GM23338 (cell line): ENCODE data around the gene MS4A18. TPM values are rescaled to one million over a fixed set of nuclear protein-coding genes. Genes with fewer than 3 reads are reported as not detected.

Experiments
- ATAC-seq: fragments of 200-7000 bp; cut with Tn5 transposase; 3 replicates; pipeline ENCODE4 v1.9.1; 2020
- DNase-seq: peaks from one replicate; pipeline ENCODE4 v3.0.0-alpha.2; 2015; ENCODE audit warnings: low spot score
- H2AFZ ChIP-seq: fragments of 200-600 bp; sonication (generic); 2 replicates; pipeline ENCODE4 v1.8.0; 2016; ENCODE audit warnings: antibody characterized with exemption, mild to moderate bottlenecking, moderate library complexity
- H3F3A ChIP-seq: fragments of 200-600 bp; sonication (generic); replicated peaks from 2 replicates; pipeline ENCODE4 v1.8.0; 2017; ENCODE audit warnings: antibody characterized with exemption, mixed run types, low read depth
- H3K27ac ChIP-seq: fragments of 200-600 bp; sonication (generic); 2 replicates; pipeline ENCODE4 v1.6.1; 2016; ENCODE audit warnings: low read depth
- H3K27me3 ChIP-seq: fragments of 200-600 bp; sonication (generic); 2 replicates; pipeline ENCODE4 v1.8.0; 2016; ENCODE audit warnings: mild to moderate bottlenecking, mixed run types, moderate library complexity; ENCODE audit not compliant: insufficient read depth
- H3K36me3 ChIP-seq: fragments of 200-600 bp; sonication (generic); 2 replicates; pipeline ENCODE4 v1.8.0; 2016; ENCODE audit warnings: mild to moderate bottlenecking; ENCODE audit not compliant: insufficient read depth
- H3K4me1 ChIP-seq: fragments of 200-600 bp; sonication (generic); 2 replicates; pipeline ENCODE4 v1.8.0; 2016; ENCODE audit warnings: mild to moderate bottlenecking, moderate library complexity; ENCODE audit not compliant: insufficient read depth
- H3K4me2 ChIP-seq: fragments of 200-600 bp; sonication (generic); 2 replicates; pipeline ENCODE4 v1.7.1; 2017; ENCODE audit warnings: mixed run types
- H3K4me3 ChIP-seq: fragments of 200-600 bp; sonication (generic); 2 replicates; pipeline ENCODE4 v1.6.1; 2016; ENCODE audit warnings: mixed run types
- H3K79me2 ChIP-seq: fragments of 200-600 bp; sonication (generic); replicated peaks from 2 replicates; pipeline ENCODE4 v1.8.0; 2017; ENCODE audit warnings: mild to moderate bottlenecking; ENCODE audit not compliant: insufficient read depth
- H3K9me2 ChIP-seq: fragments of 200-600 bp; sonication (generic); 2 replicates; pipeline ENCODE4 v1.8.0; 2017; ENCODE audit not compliant: insufficient read depth
- H4K20me1 ChIP-seq: fragments of 200-600 bp; sonication (generic); replicated peaks from 2 replicates; pipeline ENCODE4 v1.8.0; 2017; ENCODE audit warnings: mild to moderate bottlenecking; ENCODE audit not compliant: insufficient read depth
- H3K27ac Mint-ChIP-seq: 2 replicates; pipeline ENCODE4 v1.8.0; 2020; ENCODE audit warnings: inconsistent platforms, mild to moderate bottlenecking, moderate library complexity, mixed read lengths
- H3K27me3 Mint-ChIP-seq: 3 replicates; pipeline ENCODE4 v1.8.0; 2022; ENCODE audit warnings: low read depth, mild to moderate bottlenecking, moderate library complexity, mixed read lengths, inconsistent platforms; ENCODE audit not compliant: insufficient read depth, poor library complexity
- H3K36me3 Mint-ChIP-seq: 3 replicates; pipeline ENCODE4 v1.8.0; 2021; ENCODE audit warnings: low read depth, mild to moderate bottlenecking, inconsistent platforms, moderate library complexity, mixed read lengths
- H3K4me1 Mint-ChIP-seq: 3 replicates; pipeline ENCODE4 v1.8.0; 2020; ENCODE audit warnings: mild to moderate bottlenecking, inconsistent platforms, mixed read lengths
- H3K4me3 Mint-ChIP-seq: 3 replicates; pipeline ENCODE4 v1.8.0; 2021; ENCODE audit warnings: moderate library complexity, mild to moderate bottlenecking, inconsistent platforms, mixed read lengths
- H3K9me3 Mint-ChIP-seq: 3 replicates; pipeline ENCODE4 v1.8.0; 2020; ENCODE audit warnings: moderate library complexity, mild to moderate bottlenecking, inconsistent platforms, mixed read lengths
- CTCF ChIP-seq, 2 experiments: fragments of 200-600 bp in 1 of 2; sonication (generic) in 1 of 2; conservative IDR thresholded peaks; 2 replicates each; pipeline versions ENCODE4 v1.5.1 to v1.6.1; 2016 to 2017; ENCODE audit warnings: antibody characterized with exemption in 2 of 2, low read depth in 2 of 2, mild to moderate bottlenecking in 2 of 2, moderate library complexity in 1 of 2
- EZH2 ChIP-seq: fragments of 200-600 bp; sonication (generic); IDR thresholded peaks from one replicate; pipeline ENCODE4 v1.8.0; 2017; ENCODE audit warnings: antibody characterized with exemption, mild to moderate bottlenecking, low read depth; ENCODE audit not compliant: unreplicated experiment
- EZH2phosphoT487 ChIP-seq: fragments of 200-600 bp; sonication (generic); IDR thresholded peaks from one replicate; pipeline ENCODE4 v1.8.1; 2018; ENCODE audit warnings: antibody characterized with exemption; ENCODE audit not compliant: unreplicated experiment
- JUNB ChIP-seq: IDR thresholded peaks from one replicate; pipeline ENCODE4 v1.6.1; 2016; ENCODE audit warnings: antibody characterized with exemption; ENCODE audit not compliant: unreplicated experiment
- NANOG ChIP-seq: IDR thresholded peaks from 2 replicates; pipeline ENCODE4 v1.6.1; 2016; ENCODE audit warnings: antibody characterized with exemption, borderline replicate concordance
- ZNF462 ChIP-seq: fragments of 250-450 bp; sonication (Bioruptor Pico); IDR thresholded peaks from 2 replicates; pipeline ENCODE4 v1.5.0; 2020; ENCODE audit warnings: mild to moderate bottlenecking, moderate library complexity
- polyA plus RNA-seq: library from polyadenylated mRNA; unstranded; fragments of >200 nt; fragmentation: Nextera tagmentation; extraction: Ambion mirVana; gene quantifications from 2 replicates; pipeline ENCODE4 v1.2.1, GENCODE V29; 2016
- total RNA-seq: library from RNA; depleted of rRNA; stranded (reverse); fragments of >200 nt; shearing (Covaris generic); gene quantifications from 2 replicates; pipeline ENCODE4 v1.2.3, GENCODE V29; 2014
- TF ChIP-seq, protein P1 (sequence below): IDR thresholded peaks from 2 replicates; pipeline ENCODE4 v1.6.1; 2016; ENCODE audit warnings: antibody characterized with exemption

Gene MS4A18
- total and polyA plus RNA-seq, 2 experiments from 2014 or later = not detected

- no peak within 1 kb of the TSS for H3K4me2 ChIP-seq
- H3K9me3 Mint-ChIP-seq = peaks cover 7% of the 10 kb centered on the region; the same call in 1 of the 3 replicates
- no peak within 1 kb of the TSS for H3K4me3 ChIP-seq
- H3K79me2 ChIP-seq = no peaks in the 10 kb centered on the region
- H3K27ac Mint-ChIP-seq = no peak within 1 kb of the TSS; the same call in 1 of the 2 replicates
- H4K20me1 ChIP-seq = no peaks in the 10 kb centered on the region
- H3K27me3 Mint-ChIP-seq = peaks cover 4% of the 10 kb centered on the region
- H3K27me3 ChIP-seq = no peaks in the 10 kb centered on the region
- no peak within 1 kb of the TSS for H3K4me3 Mint-ChIP-seq
- no peaks in the 10 kb centered on the region for H3K4me1 ChIP-seq
- H3K36me3 ChIP-seq = no peaks in the 10 kb centered on the region
- ATAC-seq = peak; percentile 91
- no peaks in the 10 kb centered on the region for H3K36me3 Mint-ChIP-seq
- H2AFZ ChIP-seq = peak within 1 kb of the TSS; percentile 49; the same call in 1 of the 2 replicates
- TF ChIP-seq, protein P1, sequence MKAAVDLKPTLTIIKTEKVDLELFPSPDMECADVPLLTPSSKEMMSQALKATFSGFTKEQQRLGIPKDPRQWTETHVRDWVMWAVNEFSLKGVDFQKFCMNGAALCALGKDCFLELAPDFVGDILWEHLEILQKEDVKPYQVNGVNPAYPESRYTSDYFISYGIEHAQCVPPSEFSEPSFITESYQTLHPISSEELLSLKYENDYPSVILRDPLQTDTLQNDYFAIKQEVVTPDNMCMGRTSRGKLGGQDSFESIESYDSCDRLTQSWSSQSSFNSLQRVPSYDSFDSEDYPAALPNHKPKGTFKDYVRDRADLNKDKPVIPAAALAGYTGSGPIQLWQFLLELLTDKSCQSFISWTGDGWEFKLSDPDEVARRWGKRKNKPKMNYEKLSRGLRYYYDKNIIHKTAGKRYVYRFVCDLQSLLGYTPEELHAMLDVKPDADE = no peak
- TF ChIP-seq NANOG = no peak
- no peak for TF ChIP-seq EZH2
- no peak for TF ChIP-seq JUNB
- no peak for TF ChIP-seq EZH2phosphoT487
- no peak for TF ChIP-seq ZNF462 (CRISPR knock-in tag)
- peak; percentile 64 for TF ChIP-seq CTCF (conservative IDR thresholded peaks at IDR 0.05; ENCODE audit: low read depth in 2 of 2)
- H3K4me1 Mint-ChIP-seq = no peaks in the 10 kb centered on the region
- peak; percentile 90 for DNase-seq
- H3K9me2 ChIP-seq = no peaks in the 10 kb centered on the region
- H3F3A ChIP-seq = no peaks in the 10 kb centered on the region
- no peak within 1 kb of the TSS for H3K27ac ChIP-seq
Observed at GRCh38 chr11:60756307-60757032, 31.9 kb downstream of the MS4A18 start, which contains the start of gene MS4A15. TSS of gene MS4A15 (plus strand) at chr11:60756867. CDS start at chr11:60763734, 6,867 bp downstream.
